MCF 10A (cell line): ENCODE data around the gene MLLT10. TPM values are rescaled to one million over a fixed set of nuclear protein-coding genes. Genes with fewer than 3 reads are reported as not detected.

ENCODE experiments used
- BruUV-seq: library from RNA; stranded (reverse); fragments of 400-500 nt; replicated peaks from 2 replicates; lab custom pipeline; 2021; lab: Mats Ljungman, UMichigan
- CTCF ChIA-PET: fragments of 300-600 bp; sonication (Branson Sonifier 250); formaldehyde crosslinking; extraction: SDS; loops from one replicate; lab custom pipeline; 2021; ENCODE audit warnings: antibody characterized with exemption, inconsistent platforms; lab: Yijun Ruan, JAX
- POLR2A ChIA-PET: fragments of 300-600, 350-650 bp; sonication (Branson Sonifier 250); formaldehyde crosslinking; extraction: SDS; loops from one replicate; lab custom pipeline; 2020; ENCODE audit warnings: antibody characterized with exemption, inconsistent platforms; lab: Yijun Ruan, JAX
- DNase-seq: peaks from one replicate; pipeline ENCODE4 v3.0.0-alpha.2; 2018; ENCODE audit not compliant: unreplicated experiment
- H3K27ac Mint-ChIP-seq: one replicate; pipeline ENCODE4 v1.8.0; 2022; ENCODE audit warnings: mild to moderate bottlenecking, low read depth, mixed read lengths; ENCODE audit not compliant: unreplicated experiment
- H3K27me3 Mint-ChIP-seq: one replicate; pipeline ENCODE4 v1.8.0; 2022; ENCODE audit warnings: mixed read lengths; ENCODE audit not compliant: insufficient read depth, unreplicated experiment
- H3K36me3 Mint-ChIP-seq: one replicate; pipeline ENCODE4 v1.8.0; 2022; ENCODE audit warnings: mild to moderate bottlenecking, moderate library complexity, mixed read lengths; ENCODE audit not compliant: insufficient read depth, unreplicated experiment
- H3K4me1 Mint-ChIP-seq: one replicate; pipeline ENCODE4 v1.8.0; 2022; ENCODE audit warnings: mixed read lengths; ENCODE audit not compliant: insufficient read depth, unreplicated experiment
- H3K4me3 Mint-ChIP-seq: one replicate; pipeline ENCODE4 v1.8.0; 2022; ENCODE audit warnings: mild to moderate bottlenecking, moderate library complexity, mixed read lengths; ENCODE audit not compliant: unreplicated experiment
- H3K9me3 Mint-ChIP-seq: one replicate; pipeline ENCODE4 v1.8.0; 2022; ENCODE audit warnings: mixed read lengths; ENCODE audit not compliant: unreplicated experiment
- CTCF ChIP-seq: fragments of 200-600 bp; IDR thresholded peaks from one replicate; pipeline ENCODE4 v1.8.0; 2022; ENCODE audit warnings: antibody characterized with exemption, mild to moderate bottlenecking; ENCODE audit not compliant: unreplicated experiment
- intact Hi-C: fragments of 100-400 bp; cut with micrococcal nuclease; formaldehyde crosslinking; loops from 2 replicates; pipeline ENCODE4 v1.14.1; 2022
- total RNA-seq: library from RNA; stranded (reverse); gene quantifications from 2 replicates; pipeline ENCODE4 v1.2.3, GENCODE V29; 2022

MLLT10 gene
- total RNA-seq, 1 experiment from 2014 or later: 47.5 TPM

GRCh38 chr10:21655687-21656086 lies 121.7 kb downstream of the MLLT10 start:
- no TSS peak for BruUV-seq
- ChIA-PET POLR2A (no interaction called here), CTCF (no interaction called here)
- Mint-ChIP-seq H3K36me3 (peaks cover 8% of the 10 kb centered on the region), H3K4me1 (no peaks in the 10 kb centered on the region), H3K4me3 (no peak overlapping the region), H3K27ac (no peak overlapping the region), H3K27me3 (no peaks in the 10 kb centered on the region), H3K9me3 (no peaks in the 10 kb centered on the region)
- intact Hi-C loops: no loop called here
- TF ChIP-seq CTCF: no peak
- DNase-seq: no peak

GRCh38 chr10:21661087-21661486 lies 127.1 kb downstream of the MLLT10 start:
- peaks cover 25% of the 10 kb centered on the region for H3K36me3 Mint-ChIP-seq
- CTCF ChIA-PET: no interaction called here
- no peak for TF ChIP-seq CTCF
- H3K4me3 Mint-ChIP-seq: no peak overlapping the region
- BruUV-seq: no TSS peak
- POLR2A ChIA-PET: interaction anchor here (1.0 kb wide), 1 partner anchor 11 kb away, joined by 3 read pairs; no protein-coding TSS in a partner anchor
- no peaks in the 10 kb centered on the region for H3K9me3 Mint-ChIP-seq
- no peak overlapping the region for H3K27ac Mint-ChIP-seq
- no peak for DNase-seq
- intact Hi-C loops: no loop called here
- no peaks in the 10 kb centered on the region for H3K27me3 Mint-ChIP-seq
- H3K4me1 Mint-ChIP-seq: peaks cover 11% of the 10 kb centered on the region

- intact Hi-C loops: no loop called here
- no TSS peak for BruUV-seq
- H3K9me3 Mint-ChIP-seq: no peaks in the 10 kb centered on the region
- no peak for DNase-seq
- peak overlapping the region; percentile 9 for H3K27ac Mint-ChIP-seq
- peaks cover 27% of the 10 kb centered on the region for H3K36me3 Mint-ChIP-seq
- CTCF ChIA-PET: no interaction called here
- H3K4me3 Mint-ChIP-seq: no peak overlapping the region
- no peaks in the 10 kb centered on the region for H3K27me3 Mint-ChIP-seq
- peaks cover 11% of the 10 kb centered on the region for H3K4me1 Mint-ChIP-seq
- POLR2A ChIA-PET: interaction anchor here (0.6 kb wide), 1 partner anchor 119 kb away, joined by 3 read pairs; no protein-coding TSS in a partner anchor
- no peak for TF ChIP-seq CTCF
These were observed 127.9 kb downstream of the MLLT10 start for GRCh38 chr10:21661935-21662334.

- peaks cover 11% of the 10 kb centered on the region for H3K4me1 Mint-ChIP-seq
- TF ChIP-seq CTCF: no peak
- H3K27ac Mint-ChIP-seq: peak overlapping the region; percentile 9
- no peak overlapping the region for H3K4me3 Mint-ChIP-seq
- peaks cover 27% of the 10 kb centered on the region for H3K36me3 Mint-ChIP-seq
- no peaks in the 10 kb centered on the region for H3K9me3 Mint-ChIP-seq
- POLR2A ChIA-PET: no interaction called here
- H3K27me3 Mint-ChIP-seq: no peaks in the 10 kb centered on the region
- CTCF ChIA-PET: no interaction called here
- intact Hi-C loops: no loop called here
- BruUV-seq: no TSS peak
- no peak for DNase-seq
These were observed 128.6 kb downstream of the MLLT10 start for GRCh38 chr10:21662635-21663034.
